ENCODE measurements around the gene CYP4F22.
"Not testable (repeated sequence)": the region's sequence is repeated elsewhere in the genome, so short reads cannot be mapped to it uniquely, and the experiment has no call there.

Gene CYP4F22

GRCh38 chr19:15475169-15475568 is 33.2 kb upstream of the CYP4F22 start:
- Histone ChIP-seq H3K4me3 (ENCODE audit: low read length) (no peak overlapping the region), H3K27me3 (ENCODE audit: insufficient read depth, low read length) (peaks cover 7% of the 10 kb centered on the region), H3K27ac (ENCODE audit: low read length) (no peak overlapping the region), H3K9me3 (ENCODE audit: insufficient read depth, low read depth, low read length) (peaks cover 42% of the 10 kb centered on the region), H3K36me3 (ENCODE audit: insufficient read depth, low read depth, low read length) (no peaks in the 10 kb centered on the region), H3K4me1 (ENCODE audit: insufficient read depth, low read length) (no peaks in the 10 kb centered on the region), H3K9ac (ENCODE audit: low read depth, low read length) (no peak overlapping the region)

- H3K27me3 ChIP-seq (ENCODE audit: insufficient read depth, low read length), result peaks cover 3% of the 10 kb centered on the region; the same call in 1 of the 2 replicates
- H3K36me3 ChIP-seq (ENCODE audit: insufficient read depth, low read depth, low read length), result no peaks in the 10 kb centered on the region
- H3K9ac ChIP-seq (ENCODE audit: low read depth, low read length), result no peak overlapping the region
- H3K27ac ChIP-seq (ENCODE audit: low read length), result no peak overlapping the region
- no peaks in the 10 kb centered on the region for H3K4me1 ChIP-seq (ENCODE audit: insufficient read depth, low read length)
- no peak overlapping the region for H3K4me3 ChIP-seq (ENCODE audit: low read length)
- H3K9me3 ChIP-seq (ENCODE audit: insufficient read depth, low read depth, low read length), result peaks cover 47% of the 10 kb centered on the region
Observed at GRCh38 chr19:15475611-15476010, 32.7 kb upstream of the CYP4F22 start.

- Histone ChIP-seq H3K9me3 (ENCODE audit: insufficient read depth, low read depth, low read length) (peaks cover 47% of the 10 kb centered on the region), H3K27ac (ENCODE audit: low read length) (no peak overlapping the region)
Observed at GRCh38 chr19:15476325-15476724, 32.0 kb upstream of the CYP4F22 start.

GRCh38 chr19:15479391-15480345 is 28.7 kb upstream of the CYP4F22 start, which contains the start of gene PGLYRP2:
Gene PGLYRP2 (minus strand): TSS chr19:15479501. CDS start chr19:15479371, 130 bp downstream.
- H3K4me1 ChIP-seq (ENCODE audit: insufficient read depth, low read length), result no peaks in the 10 kb centered on the region
- peaks cover 61% of the 10 kb centered on the region for H3K9me3 ChIP-seq (ENCODE audit: insufficient read depth, low read depth, low read length)
- no peak within 1 kb of the TSS for H3K4me3 ChIP-seq (ENCODE audit: low read length)
- no peaks in the 10 kb centered on the region for H3K27me3 ChIP-seq (ENCODE audit: insufficient read depth, low read length)
- H3K36me3 ChIP-seq (ENCODE audit: insufficient read depth, low read depth, low read length), result no peaks in the 10 kb centered on the region
- H3K9ac ChIP-seq (ENCODE audit: low read depth, low read length), result no peak within 1 kb of the TSS
- no peak within 1 kb of the TSS for H3K27ac ChIP-seq (ENCODE audit: low read length)

More at GRCh38 chr19:15476325-15476724, 32.0 kb upstream of the CYP4F22 start:
- Histone ChIP-seq H3K4me1 (ENCODE audit: insufficient read depth, low read length) (no peaks in the 10 kb centered on the region), H3K27me3 (ENCODE audit: insufficient read depth, low read length) (no peaks in the 10 kb centered on the region), H3K4me3 (ENCODE audit: low read length) (no peak overlapping the region), H3K9ac (ENCODE audit: low read depth, low read length) (no peak overlapping the region), H3K36me3 (ENCODE audit: insufficient read depth, low read depth, low read length) (no peaks in the 10 kb centered on the region)

- H3K36me3 ChIP-seq (ENCODE audit: insufficient read depth, low read depth, low read length); H3K4me3 ChIP-seq (ENCODE audit: low read length); H3K4me1 ChIP-seq (ENCODE audit: insufficient read depth, low read length); H3K9ac ChIP-seq (ENCODE audit: low read depth, low read length); H3K27ac ChIP-seq (ENCODE audit: low read length); H3K27me3 ChIP-seq (ENCODE audit: insufficient read depth, low read length): not testable (repeated sequence)
- peaks cover 51% of the 10 kb centered on the region for H3K9me3 ChIP-seq (ENCODE audit: insufficient read depth, low read depth, low read length)
Observed at GRCh38 chr19:15480996-15481395, 27.3 kb upstream of the CYP4F22 start.

GRCh38 chr19:15485768-15486167 is 22.6 kb upstream of the CYP4F22 start:
- H3K9me3 ChIP-seq (ENCODE audit: insufficient read depth, low read depth, low read length), result peaks cover 52% of the 10 kb centered on the region
- H3K9ac ChIP-seq (ENCODE audit: low read depth, low read length); H3K36me3 ChIP-seq (ENCODE audit: insufficient read depth, low read depth, low read length); H3K4me3 ChIP-seq (ENCODE audit: low read length); H3K4me1 ChIP-seq (ENCODE audit: insufficient read depth, low read length); H3K27me3 ChIP-seq (ENCODE audit: insufficient read depth, low read length); H3K27ac ChIP-seq (ENCODE audit: low read length): not testable (repeated sequence)

GRCh38 chr19:15487038-15487437 is 21.3 kb upstream of the CYP4F22 start:
- no peaks in the 10 kb centered on the region for H3K27me3 ChIP-seq (ENCODE audit: insufficient read depth, low read length)
- H3K4me3 ChIP-seq (ENCODE audit: low read length), result no peak overlapping the region
- no peaks in the 10 kb centered on the region for H3K36me3 ChIP-seq (ENCODE audit: insufficient read depth, low read depth, low read length)
- H3K4me1 ChIP-seq (ENCODE audit: insufficient read depth, low read length), result no peaks in the 10 kb centered on the region
- H3K27ac ChIP-seq (ENCODE audit: low read length), result no peak overlapping the region
- no peak overlapping the region for H3K9ac ChIP-seq (ENCODE audit: low read depth, low read length)
- H3K9me3 ChIP-seq (ENCODE audit: insufficient read depth, low read depth, low read length), result peaks cover 49% of the 10 kb centered on the region

- Histone ChIP-seq H3K27ac (ENCODE audit: low read length) (no peak overlapping the region), H3K9me3 (ENCODE audit: insufficient read depth, low read depth, low read length) (peaks cover 40% of the 10 kb centered on the region), H3K4me1 (ENCODE audit: insufficient read depth, low read length) (no peaks in the 10 kb centered on the region), H3K27me3 (ENCODE audit: insufficient read depth, low read length) (no peaks in the 10 kb centered on the region), H3K36me3 (ENCODE audit: insufficient read depth, low read depth, low read length) (no peaks in the 10 kb centered on the region), H3K9ac (ENCODE audit: low read depth, low read length) (no peak overlapping the region), H3K4me3 (ENCODE audit: low read length) (no peak overlapping the region)
Observed at GRCh38 chr19:15488489-15489226, 19.7 kb upstream of the CYP4F22 start.

GRCh38 chr19:15495151-15495550 is 13.2 kb upstream of the CYP4F22 start:
- H3K27ac ChIP-seq (ENCODE audit: low read length), result no peak overlapping the region
- H3K36me3 ChIP-seq (ENCODE audit: insufficient read depth, low read depth, low read length), result no peaks in the 10 kb centered on the region
- H3K27me3 ChIP-seq (ENCODE audit: insufficient read depth, low read length), result no peaks in the 10 kb centered on the region
- no peak overlapping the region for H3K9ac ChIP-seq (ENCODE audit: low read depth, low read length)
- no peak overlapping the region for H3K4me3 ChIP-seq (ENCODE audit: low read length)
- no peaks in the 10 kb centered on the region for H3K4me1 ChIP-seq (ENCODE audit: insufficient read depth, low read length)
- H3K9me3 ChIP-seq (ENCODE audit: insufficient read depth, low read depth, low read length), result peaks cover 30% of the 10 kb centered on the region

GRCh38 chr19:15498156-15498858 is 10.0 kb upstream of the CYP4F22 start:
- no peak overlapping the region for H3K9ac ChIP-seq (ENCODE audit: low read depth, low read length)
- no peaks in the 10 kb centered on the region for H3K36me3 ChIP-seq (ENCODE audit: insufficient read depth, low read depth, low read length)
- no peaks in the 10 kb centered on the region for H3K27me3 ChIP-seq (ENCODE audit: insufficient read depth, low read length)
- H3K9me3 ChIP-seq (ENCODE audit: insufficient read depth, low read depth, low read length), result peaks cover 51% of the 10 kb centered on the region
- H3K27ac ChIP-seq (ENCODE audit: low read length), result no peak overlapping the region
- H3K4me1 ChIP-seq (ENCODE audit: insufficient read depth, low read length), result no peaks in the 10 kb centered on the region
- no peak overlapping the region for H3K4me3 ChIP-seq (ENCODE audit: low read length)

- Histone ChIP-seq H3K4me3 (ENCODE audit: low read length) (no peak overlapping the region), H3K4me1 (ENCODE audit: insufficient read depth, low read length) (no peaks in the 10 kb centered on the region), H3K27me3 (ENCODE audit: insufficient read depth, low read length) (no peaks in the 10 kb centered on the region), H3K9ac (ENCODE audit: low read depth, low read length) (no peak overlapping the region), H3K9me3 (ENCODE audit: insufficient read depth, low read depth, low read length) (peaks cover 56% of the 10 kb centered on the region), H3K36me3 (ENCODE audit: insufficient read depth, low read depth, low read length) (no peaks in the 10 kb centered on the region), H3K27ac (ENCODE audit: low read length) (no peak overlapping the region)
Observed at GRCh38 chr19:15498910-15499309, 9.4 kb upstream of the CYP4F22 start.

Measured in iPS-20b (cell line).